ENCODE results near the gene SHD.

The SHD gene

DNA sequence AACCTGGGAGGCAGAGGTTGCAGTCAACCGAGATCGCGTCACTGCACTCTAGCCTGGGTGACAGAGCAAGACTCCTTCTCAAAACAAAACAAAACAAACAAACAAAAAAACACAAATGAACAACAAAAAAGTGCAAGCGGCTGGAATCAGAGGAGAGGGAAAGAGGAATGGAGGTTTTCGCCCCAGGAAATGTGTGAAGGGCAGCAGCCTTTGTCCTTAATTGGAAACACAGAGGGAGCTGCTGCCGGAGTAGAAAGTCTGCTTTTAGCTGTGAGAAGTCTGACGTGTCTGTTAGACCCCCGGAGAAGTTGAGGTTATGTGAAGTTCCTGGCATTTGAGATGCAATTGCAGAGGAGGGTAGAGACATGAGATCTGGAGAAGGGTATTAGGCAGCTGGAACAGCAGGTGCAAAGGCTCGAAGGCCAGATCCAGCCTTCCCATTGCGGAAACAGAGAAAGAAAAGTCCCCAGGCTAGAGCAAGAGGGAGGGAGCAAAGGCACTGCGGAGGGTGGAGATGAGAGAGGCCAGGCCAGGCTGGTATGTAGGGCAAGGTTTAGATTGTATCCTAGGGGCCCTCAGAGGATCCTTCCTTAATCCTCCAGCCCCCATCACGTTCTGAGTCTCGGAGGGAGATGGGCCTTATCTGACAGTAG, 22.6 kb downstream of the SHD start:
- no peak for DNase-seq

DNA sequence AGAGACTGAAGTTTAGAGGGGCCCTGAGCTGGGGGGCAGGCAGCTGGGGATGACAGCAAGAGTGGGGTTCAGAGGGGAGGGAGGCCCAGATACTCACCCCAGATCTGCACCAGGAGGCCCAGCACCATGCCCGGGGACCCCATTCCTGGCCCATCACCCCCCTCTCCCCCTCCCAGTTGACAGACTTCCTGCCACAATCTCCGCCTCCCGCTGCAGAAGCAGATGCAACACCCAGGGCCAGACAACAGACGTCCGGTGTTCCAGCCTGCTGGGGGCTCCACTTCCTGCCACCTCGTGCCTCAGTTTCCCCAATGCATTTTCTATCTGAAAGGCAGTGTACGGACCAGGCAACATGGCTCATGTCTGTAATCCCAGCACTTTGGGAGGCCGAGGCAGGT, 23.2 kb downstream of the SHD start, which contains the start of gene TMIGD2:
TMIGD2 (minus strand) TSS at position 147 of the 398 bp plus-strand sequence; CDS start at position 143, 4 bp downstream.
- no peak for DNase-seq

DNA sequence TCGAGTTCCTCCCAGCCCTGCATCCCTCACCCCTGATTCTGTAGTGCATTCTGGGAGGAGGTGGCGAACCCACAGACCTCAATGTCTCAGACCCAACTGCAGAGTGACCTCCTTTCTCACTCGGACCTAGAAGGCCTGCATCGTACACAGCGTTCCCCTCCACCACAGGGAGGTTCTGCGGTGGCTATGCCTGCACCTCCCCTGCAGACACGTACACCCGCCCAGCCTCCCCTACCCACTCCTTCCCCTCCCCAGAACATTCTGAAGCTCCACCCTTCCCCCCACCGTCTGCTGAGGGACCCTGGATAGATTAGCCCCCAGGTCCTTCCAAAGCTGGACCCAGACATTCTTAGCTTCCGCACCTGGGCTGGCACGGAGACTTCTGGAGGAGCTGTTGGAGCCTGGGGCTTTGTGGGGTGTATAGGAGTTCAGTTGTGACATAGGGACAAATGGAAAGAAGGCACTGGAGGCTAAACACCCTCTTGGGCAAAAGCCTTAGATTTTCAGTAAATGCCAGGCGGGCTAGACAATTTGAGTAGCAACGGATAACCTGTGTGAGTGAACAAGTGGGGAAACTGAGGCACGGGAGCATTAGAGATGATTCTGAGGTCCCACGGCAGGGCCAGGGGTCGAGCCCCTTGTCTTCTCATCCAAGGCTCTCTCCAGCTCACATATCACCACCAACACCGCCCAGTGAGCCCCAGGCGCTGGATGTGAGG, 24.9 kb downstream of the SHD start:
- no peak for DNase-seq

DNA sequence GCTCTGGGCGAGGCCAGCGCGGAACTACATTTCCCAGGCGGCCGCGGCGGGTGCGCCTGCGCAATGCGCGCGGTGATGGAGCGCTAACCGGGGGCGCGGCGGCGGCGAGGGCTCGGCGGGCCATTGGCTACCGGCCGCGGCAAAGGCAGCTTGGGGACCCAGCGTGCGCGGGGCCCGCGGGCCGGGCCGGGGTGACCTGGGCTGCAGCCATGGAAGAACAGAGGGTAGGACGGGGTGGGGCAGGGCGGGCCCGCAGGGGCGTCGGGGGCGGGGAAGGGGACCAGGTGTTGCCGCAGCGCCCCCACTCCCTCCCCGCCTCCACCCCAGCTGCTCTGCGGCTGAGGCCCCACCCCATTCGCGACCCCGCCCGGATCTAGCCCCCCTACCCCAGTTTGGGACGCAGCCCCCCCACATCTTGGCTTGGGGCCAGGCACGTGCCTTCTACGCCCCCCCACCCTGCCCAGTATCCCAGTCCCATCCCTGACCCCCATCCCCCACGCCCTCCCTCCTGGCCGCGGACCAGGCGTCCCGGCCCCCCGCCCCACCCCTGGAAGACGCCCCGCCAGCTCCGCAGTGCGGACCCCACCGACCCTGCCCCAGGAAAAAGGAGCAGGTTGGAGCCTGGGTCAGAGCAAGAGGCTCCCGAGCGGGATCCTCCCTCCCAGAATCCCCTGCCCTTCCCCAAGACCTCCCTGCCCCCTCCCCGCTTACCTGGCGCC, 25.6 kb downstream of the SHD start, which contains the start of gene FSD1:
FSD1 (plus strand) TSS at position 61 of the 719 bp plus-strand sequence; CDS start at position 210, 149 bp downstream.
- DNase-seq = peak; percentile 60

DNA sequence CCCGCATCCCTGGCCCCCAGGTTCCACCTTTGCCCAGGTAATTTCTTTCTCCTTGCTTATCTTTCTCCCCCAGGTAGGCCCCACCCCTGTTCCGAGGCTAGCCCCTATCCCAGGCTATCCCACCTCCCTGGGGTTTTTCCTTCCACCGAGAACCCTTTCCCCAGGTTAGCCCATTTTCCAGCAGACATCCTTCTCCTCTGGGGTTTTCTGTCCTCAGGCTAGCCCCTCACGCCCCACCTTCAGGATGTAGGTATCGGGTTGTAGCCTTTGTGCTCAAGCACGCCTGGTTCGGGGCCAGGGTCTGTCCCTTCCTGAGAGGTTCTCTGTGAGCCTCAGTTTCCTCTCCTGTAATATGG, 26.2 kb downstream of the SHD start:
- no peak for DNase-seq

DNA sequence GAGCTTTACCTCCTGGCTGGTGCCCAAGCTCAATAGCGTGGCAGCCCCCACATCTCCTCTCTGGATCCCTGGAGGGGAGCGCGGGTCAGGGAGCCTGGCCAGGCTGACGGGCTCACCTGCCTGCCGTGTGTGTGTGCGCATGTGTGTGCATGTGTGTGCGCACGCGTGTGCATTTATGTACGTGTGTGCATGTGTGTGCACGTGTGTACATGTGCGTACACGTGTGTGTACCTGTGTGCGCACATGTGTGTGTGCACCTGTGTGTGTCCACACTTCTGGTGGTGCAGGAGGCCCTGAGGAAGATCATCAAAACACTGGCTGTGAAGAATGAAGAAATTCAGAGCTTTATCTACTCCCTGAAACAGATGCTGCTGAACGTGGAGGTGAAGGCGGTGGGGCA, 26.6 kb downstream of the SHD start:
- no peak for DNase-seq

DNA sequence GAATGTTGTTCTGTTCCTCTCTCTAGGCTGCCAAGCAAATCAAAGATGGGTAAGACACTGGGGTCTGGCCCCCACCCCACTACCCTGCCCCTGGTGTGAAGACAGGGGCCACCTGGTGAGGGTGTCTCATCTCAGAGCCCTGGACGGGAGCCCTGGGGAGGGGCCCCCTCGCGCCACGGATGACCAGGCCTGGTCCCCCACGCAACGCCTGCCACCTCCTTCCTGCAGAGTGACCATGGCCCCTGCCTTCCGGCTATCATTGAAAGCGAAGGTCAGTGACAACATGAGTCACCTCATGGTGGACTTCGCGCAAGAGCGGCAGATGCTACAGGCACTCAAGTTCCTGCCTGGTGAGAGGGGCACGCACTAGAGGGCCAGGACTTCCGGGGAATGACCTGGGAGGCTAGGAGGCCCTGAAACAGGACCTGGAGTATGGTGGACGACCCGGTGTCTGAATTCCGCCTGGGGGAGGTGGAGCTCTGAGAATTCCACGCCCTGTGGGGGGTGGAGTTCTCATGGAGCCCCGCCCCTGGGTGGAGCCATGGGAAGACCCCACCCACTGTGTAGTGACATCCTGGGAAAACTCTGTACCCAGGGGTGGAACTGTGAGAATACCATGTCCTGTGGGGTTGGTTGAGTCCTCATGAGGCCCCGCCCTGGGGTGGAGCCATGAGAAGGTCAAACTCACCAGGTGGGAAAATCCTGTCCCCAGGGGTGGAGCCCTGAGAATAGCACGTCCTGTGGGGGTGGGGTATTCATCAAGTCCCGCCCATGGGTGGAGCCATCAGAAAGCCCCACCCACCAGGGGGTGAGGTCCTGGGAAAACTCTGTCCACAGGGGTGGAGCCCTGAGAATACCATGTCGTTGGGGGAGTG, 31.4 kb downstream of the SHD start:
- no peak for DNase-seq

DNA sequence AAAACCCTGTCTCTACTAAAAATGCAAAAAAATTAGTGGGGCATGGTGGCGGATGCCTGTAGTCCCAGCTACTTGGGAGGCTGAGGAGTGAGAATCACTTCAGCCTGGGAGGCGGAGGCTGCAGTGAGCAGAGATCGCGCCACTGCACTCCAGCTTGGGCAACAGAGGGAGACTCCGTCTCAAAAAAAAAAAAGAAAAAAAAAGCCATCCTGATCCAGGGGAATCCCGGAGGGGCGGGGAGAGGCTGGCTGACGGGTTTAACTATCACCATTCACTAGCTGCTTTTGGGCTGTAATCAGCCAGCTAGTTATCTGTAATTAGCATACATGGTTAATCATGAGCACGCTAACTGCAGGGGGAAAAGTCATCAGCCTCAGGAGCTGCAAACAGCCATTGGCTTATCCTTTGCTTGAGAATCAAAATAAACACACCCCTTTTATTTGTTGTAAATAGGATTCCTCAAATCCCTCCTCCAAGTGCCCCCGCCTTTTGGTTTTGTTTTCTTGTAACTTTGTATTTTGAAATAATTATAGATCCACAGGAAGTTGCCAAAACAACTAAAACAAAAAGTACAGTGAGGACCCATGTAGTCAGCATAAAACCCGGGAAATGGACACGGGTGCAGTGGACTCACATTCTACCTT, 34.9 kb downstream of the SHD start:
- no peak for DNase-seq

DNA sequence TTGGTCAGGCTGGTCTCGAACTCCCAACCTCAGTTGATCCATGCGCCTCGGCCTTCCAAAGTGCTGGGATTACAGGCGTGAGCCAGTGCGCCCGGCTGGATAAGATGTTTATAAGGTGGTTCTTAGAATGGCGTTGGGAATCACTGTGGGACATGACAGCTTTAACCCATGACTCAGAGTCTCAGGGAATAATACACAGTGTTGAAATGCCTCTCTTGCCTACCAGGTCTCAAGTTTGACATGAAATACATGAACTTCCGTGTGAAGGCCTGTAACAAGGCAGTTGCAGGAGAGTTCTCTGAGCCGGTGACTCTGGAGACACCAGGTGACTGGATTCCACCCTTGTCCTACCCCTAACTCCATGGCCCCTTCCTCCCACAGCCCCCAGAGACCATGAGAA, 37.9 kb downstream of the SHD start:
- no peak for DNase-seq

DNA sequence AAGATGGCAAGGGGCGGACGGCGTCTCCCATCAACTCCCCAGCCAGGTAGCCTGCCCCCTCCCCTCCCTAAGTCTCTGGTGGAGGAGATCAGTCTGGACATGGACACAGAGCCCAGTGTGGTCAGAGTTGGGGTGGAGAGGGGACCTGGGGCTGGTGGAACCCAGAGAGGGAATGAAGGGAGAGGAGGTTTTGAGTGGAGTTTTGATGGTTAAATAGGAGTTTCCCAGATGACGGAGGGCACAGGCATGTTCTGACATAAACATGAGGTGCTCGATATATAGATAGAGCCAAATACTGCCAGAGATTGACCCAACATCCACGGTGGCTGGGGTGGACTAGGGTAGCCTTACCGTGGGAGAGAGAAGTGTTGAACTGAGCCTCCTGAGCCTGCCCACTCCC, 39.4 kb downstream of the SHD start:
- no peak for DNase-seq

DNA sequence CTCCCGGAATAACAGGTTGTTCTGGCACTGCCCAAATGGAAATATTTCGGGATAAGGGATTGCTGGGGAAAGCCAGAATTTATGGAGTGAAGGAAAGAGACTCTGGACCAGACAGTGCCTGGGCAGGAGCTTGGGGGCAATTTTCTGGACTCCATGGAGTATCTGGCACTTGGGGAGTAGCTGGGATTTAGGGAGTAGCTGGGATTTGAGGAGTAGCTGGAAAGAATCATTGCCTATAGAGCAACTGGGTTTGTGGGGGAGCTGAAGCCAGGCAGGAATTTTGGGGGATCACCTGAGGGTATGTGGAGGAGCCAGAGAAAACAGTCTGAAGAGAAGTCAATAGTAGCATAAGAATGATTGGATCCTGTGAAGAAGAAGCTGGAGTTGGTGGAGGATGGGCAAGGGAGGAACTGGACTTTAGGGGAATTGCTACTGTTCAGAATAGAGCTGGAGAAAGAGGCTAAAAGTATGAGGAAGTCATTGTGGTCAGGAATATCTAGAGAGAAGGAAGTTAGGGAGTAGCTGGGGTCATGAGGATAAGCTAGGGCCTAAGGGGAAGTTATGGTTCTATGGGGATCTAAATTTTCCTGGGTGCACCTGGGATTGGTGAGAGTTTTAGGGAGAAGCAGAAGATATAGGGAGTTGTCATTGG, 40.1 kb downstream of the SHD start:
- DNase-seq = no peak

DNA sequence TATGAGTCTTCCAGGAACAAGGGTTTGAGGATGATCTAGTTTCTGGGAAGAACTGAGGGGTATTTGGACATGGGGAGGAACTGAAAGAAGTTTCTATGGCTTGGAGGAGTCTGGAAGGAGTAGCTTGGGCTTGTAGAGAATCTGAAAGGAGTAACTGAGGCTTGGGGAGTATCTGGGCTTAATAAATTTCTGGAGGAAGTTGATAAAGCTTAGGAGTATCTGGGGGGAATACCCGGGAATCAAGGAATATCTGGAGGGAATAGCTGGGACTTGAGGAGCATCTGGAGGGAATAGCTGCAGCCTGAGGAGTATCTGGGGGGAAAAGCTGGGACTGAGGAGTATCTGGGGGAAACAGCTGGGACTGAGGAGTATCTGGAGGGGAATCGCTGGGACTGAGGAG, 41.4 kb downstream of the SHD start:
- no peak for DNase-seq

DNA sequence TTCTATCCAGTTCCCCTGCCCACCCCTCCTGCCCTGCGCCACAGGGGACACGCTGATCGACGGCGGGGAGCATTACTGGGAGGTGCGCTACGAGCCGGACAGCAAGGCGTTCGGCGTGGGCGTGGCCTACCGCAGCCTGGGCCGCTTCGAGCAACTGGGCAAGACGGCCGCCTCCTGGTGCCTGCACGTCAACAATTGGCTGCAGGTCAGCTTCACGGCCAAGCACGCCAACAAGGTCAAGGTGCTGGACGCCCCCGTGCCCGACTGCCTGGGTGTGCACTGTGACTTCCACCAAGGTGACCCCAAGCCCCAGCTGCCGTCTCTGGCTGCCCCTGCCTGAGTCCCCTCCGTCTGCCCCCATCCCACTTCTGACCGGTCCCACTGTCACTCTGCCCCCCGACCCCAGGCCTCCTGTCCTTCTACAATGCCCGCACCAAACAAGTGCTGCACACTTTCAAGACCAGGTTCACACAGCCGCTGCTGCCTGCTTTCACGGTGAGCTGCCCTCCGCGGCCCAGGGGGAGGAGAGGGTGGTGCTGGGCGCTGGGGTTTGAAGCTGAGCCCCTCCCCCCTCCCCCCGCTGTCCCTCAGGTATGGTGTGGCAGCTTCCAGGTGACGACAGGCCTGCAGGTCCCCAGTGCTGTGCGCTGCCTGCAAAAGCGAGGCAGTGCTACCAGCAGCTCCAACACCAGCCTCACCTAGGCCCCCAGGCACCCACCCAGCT, 44.0 kb downstream of the SHD start:
- no peak for DNase-seq

DNA sequence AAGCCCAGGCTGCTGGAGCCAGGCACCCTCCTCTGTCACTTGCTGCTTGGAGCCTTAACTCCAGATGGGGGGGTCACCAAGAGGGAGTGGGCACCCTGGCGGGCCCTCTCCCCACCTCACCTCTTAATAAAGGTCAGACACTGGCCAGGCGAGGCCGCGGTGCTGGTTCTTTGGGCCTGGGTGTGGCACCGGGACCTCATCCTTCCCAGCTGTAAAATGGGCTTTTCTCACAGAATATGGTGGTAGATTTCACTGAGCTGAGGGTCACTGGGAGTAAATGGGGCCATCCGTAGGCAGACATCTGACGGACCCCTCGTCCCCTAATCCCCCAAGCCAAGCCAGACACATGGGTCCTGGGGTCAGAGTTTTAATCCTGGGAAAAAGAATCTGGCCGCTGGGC, 44.6 kb downstream of the SHD start:
- no peak for DNase-seq

DNA sequence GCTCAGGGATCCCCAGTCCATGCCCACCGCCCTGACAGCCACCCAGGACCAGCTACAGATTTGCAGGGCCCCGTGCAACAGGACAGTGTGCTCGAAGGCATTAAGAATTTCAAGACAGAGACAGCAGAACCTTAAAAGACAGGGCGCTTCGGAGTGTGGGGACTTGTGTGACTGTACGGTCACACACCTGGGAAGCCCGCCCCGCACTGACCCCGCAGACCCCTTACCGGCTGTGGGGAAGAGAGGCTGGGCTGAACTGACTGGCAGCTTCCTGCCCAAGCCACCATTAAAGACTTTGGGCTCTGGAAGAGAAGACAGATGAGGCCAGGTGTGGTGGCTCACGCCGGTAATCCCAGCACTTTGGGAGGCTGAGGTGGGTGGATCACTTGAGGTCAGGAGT, 45.2 kb downstream of the SHD start:
- DNase-seq = no peak

DNA sequence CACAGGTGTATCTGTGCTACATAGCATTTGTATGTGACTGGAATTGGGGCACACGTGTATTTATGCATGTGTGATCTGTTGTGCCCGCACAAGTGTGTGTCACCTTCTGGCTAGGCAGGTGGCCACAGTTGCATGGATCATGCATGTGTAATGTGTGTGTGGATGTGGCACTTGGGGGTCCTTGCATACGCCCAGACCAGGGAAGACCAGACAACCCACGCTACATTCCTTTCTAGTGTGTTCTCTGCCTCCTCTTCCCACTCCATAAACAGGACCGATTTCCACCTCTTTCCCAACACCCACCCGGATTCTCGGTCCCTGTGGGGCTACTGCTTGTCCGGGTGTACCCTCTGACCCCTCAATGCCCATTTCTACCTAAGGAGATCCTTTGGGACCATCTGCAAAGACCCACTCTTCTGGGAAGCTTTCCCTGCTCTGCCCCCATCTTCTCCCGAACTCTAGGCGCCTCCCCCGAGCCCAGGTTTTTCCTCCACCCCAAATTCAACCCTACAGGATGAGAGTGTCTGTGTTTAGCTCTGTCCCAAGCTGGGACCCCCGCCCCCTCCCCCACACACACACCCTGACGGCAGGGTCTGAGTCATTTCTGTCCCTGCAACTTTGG, 47.3 kb downstream of the SHD start:
- no peak for DNase-seq

DNA sequence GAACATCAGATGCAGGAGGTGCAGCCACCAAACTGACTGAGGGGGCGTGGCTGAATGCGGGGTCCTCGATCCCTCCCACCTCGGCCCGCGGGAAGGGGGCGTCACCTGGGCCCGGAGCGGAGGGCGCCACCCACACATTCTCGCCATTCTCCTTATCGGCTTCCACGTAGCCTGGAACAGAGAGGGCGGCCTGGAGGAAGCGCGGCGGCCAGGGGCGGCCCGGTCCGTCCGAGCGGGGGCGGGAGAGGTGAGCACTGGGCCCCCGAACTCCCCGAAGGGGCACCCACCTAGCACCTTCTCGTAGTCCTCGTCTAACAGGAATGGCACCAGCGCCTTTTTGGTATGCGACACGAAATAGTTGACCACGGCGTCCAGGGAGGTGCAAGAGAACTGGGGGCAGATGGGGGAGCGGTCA, 47.8 kb downstream of the SHD start:
- DNase-seq = peak; percentile 39

DNA sequence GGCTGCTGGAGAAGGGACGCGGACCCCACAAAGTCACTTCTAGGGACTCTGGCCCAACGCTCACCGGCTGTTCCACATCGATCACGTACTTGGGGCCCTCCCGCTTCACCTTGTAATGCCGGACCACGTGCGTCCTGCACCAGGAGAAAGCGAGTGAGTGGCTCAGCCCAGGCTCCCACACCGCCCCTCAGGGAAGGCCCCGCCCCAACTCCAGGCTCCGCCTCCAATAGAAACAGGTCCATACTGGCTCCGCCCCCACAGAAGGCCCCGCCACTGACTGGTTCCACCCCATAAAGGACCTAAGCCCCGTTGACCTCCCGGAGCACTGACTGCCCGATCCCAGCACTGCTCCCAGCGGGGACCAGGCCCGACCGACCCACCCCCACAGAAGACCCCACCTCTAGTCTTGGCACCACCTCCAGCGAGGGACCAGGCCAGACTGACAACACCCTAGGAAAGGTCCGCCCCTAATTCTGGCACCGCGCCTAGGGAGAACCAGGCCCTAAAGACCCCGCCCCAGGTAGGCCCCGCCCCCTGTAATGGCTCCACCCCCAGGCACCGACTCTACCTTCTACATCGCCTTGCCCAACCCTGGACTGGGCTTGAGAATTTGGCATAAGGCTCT, 48.3 kb downstream of the SHD start:
- peak; percentile 80 for DNase-seq

DNA sequence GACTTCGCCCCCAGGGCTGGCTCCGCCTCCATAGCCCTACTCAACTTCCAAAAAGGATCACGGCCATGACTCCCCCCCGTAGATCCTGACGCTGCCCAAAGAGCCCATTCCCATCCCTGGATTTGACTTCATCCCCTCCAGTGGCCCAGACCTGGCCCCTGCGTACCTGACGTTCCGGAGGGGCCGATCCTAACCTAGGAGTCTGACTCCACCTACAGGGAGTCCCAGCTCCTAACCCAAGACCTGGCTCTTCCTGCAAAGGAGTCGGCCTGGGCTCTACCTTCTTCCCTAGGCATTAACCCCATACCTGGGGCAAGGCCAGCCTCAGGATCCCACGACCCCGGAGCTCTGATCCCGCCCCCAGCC, 48.8 kb downstream of the SHD start:
- DNase-seq = no peak

DNA sequence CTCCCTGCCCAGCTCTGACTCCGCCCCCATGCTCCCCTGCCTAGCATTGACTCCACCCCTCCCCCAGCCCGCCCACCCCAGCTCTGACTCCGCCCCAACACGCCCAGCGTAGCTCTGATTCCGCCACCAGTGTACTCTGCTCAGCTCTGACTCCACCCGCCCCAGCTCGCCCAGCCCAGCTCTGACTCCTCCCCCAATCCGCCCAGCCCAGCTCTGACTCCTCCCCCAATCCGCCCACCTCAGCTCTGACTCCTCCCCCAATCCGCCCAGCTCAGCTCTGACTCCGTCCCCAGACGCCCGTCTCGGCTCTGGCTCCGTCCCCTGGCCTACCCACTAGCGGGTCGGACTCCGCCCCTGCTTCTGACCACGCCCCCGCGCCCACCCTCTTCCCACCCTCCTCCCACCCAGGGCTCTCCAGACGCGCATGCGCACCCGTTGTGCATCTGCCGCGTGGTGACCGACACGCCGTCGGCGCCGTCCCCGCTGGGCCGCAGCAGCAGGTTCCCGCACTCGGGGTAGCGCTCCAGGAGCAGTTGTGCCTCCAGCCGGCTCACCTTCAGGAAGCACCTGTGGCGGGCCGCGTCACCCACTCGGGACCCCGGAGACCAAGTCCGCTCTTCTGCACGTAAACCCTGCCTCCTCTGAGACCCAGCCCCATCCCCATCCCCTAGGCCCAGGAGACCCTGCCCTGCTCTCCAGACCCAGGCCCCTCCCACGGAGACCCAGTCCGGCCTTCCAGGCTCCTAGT, 49.4 kb downstream of the SHD start:
- DNase-seq = peak; percentile 96
